Measurements from ENCODE around the gene LIFR. TPM values are rescaled to one million over a fixed set of nuclear protein-coding genes. Genes with fewer than 3 reads are reported as not detected.

LIFR gene
- total RNA-seq, 1 experiment from 2014 or later: 91.3 TPM

GRCh38 chr5:38529955-38530646 is 26.3 kb downstream of the LIFR start:
- TF ChIP-seq CTCF (IDR thresholded peaks at IDR 0.05) (no peak), SIN3A (IDR thresholded peaks at IDR 0.05; ENCODE audit: borderline replicate concordance, insufficient read depth, low read depth, low read length) (no peak), REST (IDR thresholded peaks at IDR 0.05; ENCODE audit: insufficient read depth in 1 of 2, low read depth in 2 of 2, low read length in 1 of 2) (no peak), TCF7L2 (IDR thresholded peaks at IDR 0.05; ENCODE audit: low read depth, low read length) (no peak), POLR2AphosphoS5 (IDR thresholded peaks at IDR 0.05; ENCODE audit: low read depth, low read length) (no peak)
- H3K36me3 ChIP-seq (ENCODE audit: control insufficient read depth, insufficient read depth, low read length): peaks cover 4% of the 10 kb centered on the region; the same call in 1 of the 2 replicates
- H3K27me3 ChIP-seq (ENCODE audit: control insufficient read depth, insufficient read depth, low read length): no peaks in the 10 kb centered on the region
- H3K4me3 ChIP-seq (ENCODE audit: low read depth in 2 of 2, low read length in 2 of 2): no peak overlapping the region
- H3K4me1 ChIP-seq (ENCODE audit: control insufficient read depth, insufficient read depth, low read length): peaks cover 44% of the 10 kb centered on the region
- CTCF ChIA-PET: no interaction called here
- DNase-seq (ENCODE audit: low read depth, low spot score): no peak
- in situ Hi-C loops (cut with HindIII; ENCODE audit: low pct_unique_long_range_greater_than_20kb, low sequenced_read_pairs): no loop called here
- H3K9me3 ChIP-seq (ENCODE audit: control insufficient read depth, insufficient read depth, low read depth, low read length): peaks cover 4% of the 10 kb centered on the region; the same call in 1 of the 2 replicates
- intact Hi-C loops (cut with micrococcal nuclease; ENCODE audit: unreplicated experiment): no loop called here
- no TSS peak for BruUV-seq (replicated peaks)
- POLR2A ChIA-PET: interaction anchor here (0.5 kb wide), 1 partner anchor 16 kb away, joined by 3 read pairs; no protein-coding TSS in a partner anchor
- no peak overlapping the region; the same call in 1 of the 2 replicates for H3K27ac ChIP-seq (ENCODE audit: low read length)
- no peak for ATAC-seq

GRCh38 chr5:38528162-38528703 is 28.2 kb downstream of the LIFR start:
- POLR2A ChIA-PET: no interaction called here
- intact Hi-C loops (cut with micrococcal nuclease; ENCODE audit: unreplicated experiment): no loop called here
- no TSS peak for BruUV-seq (replicated peaks)
- DNase-seq (ENCODE audit: low read depth, low spot score) (no peak), ATAC-seq (no peak)
- no peaks in the 10 kb centered on the region for H3K27me3 ChIP-seq (ENCODE audit: control insufficient read depth, insufficient read depth, low read length)
- H3K9me3 ChIP-seq (ENCODE audit: control insufficient read depth, insufficient read depth, low read depth, low read length): peaks cover 4% of the 10 kb centered on the region; the same call in 1 of the 2 replicates
- peaks cover 6% of the 10 kb centered on the region for H3K36me3 ChIP-seq (ENCODE audit: control insufficient read depth, insufficient read depth, low read length)
- CTCF ChIA-PET: no interaction called here
- TF ChIP-seq REST (IDR thresholded peaks at IDR 0.05; ENCODE audit: insufficient read depth in 1 of 2, low read depth in 2 of 2, low read length in 1 of 2): no peak
- TF ChIP-seq TCF7L2 (IDR thresholded peaks at IDR 0.05; ENCODE audit: low read depth, low read length): no peak
- 0 out of 2 replicates have a peak, but pooled peaks have one; percentile 6 for TF ChIP-seq CTCF (IDR thresholded peaks at IDR 0.05)
- no peak overlapping the region for H3K4me3 ChIP-seq (ENCODE audit: low read depth in 2 of 2, low read length in 2 of 2)
- in situ Hi-C loops (cut with HindIII; ENCODE audit: low pct_unique_long_range_greater_than_20kb, low sequenced_read_pairs): no loop called here
- H3K4me1 ChIP-seq (ENCODE audit: control insufficient read depth, insufficient read depth, low read length): peaks cover 25% of the 10 kb centered on the region
- H3K27ac ChIP-seq (ENCODE audit: low read length): no peak overlapping the region
